CD4-positive, CD25-positive, alpha-beta regulatory T cell (primary cell): ENCODE measurements around the gene MICAL2. TPM values are rescaled to one million over a fixed set of nuclear protein-coding genes. Genes with fewer than 3 reads are reported as not detected.
A peak's percentile ranks its signal among the peaks of the same experiment; 100 is the strongest.

ENCODE experiments used
- ATAC-seq, 2 donors: fragments of 150-1000 bp; cut with Tn5 transposase; one replicate each; pipeline ENCODE4 v1.10.0; 2021; ENCODE audit warnings: low read depth in 2 of 2, moderate number of reproducible peaks in 2 of 2, moderate library complexity in 1 of 2
- DNase-seq, 3 donors: peaks; one replicate each; pipeline versions ENCODE4 v3.0.0 to v3.0.0-alpha.2; 2012 to 2022; ENCODE audit warnings: mixed read lengths in 1 of 3
- H3K27ac ChIP-seq: one replicate; pipeline ENCODE4 v1.7.0; 2013; ENCODE audit warnings: mild to moderate bottlenecking, low read length; ENCODE audit not compliant: insufficient read depth, poor library complexity, severe bottlenecking
- H3K27me3 ChIP-seq: one replicate; pipeline ENCODE4 v1.7.0; 2013; ENCODE audit warnings: low read length; ENCODE audit not compliant: control insufficient read depth, insufficient read depth
- H3K36me3 ChIP-seq: one replicate; pipeline ENCODE4 v1.7.0; 2013; ENCODE audit warnings: mild to moderate bottlenecking, low read length, moderate library complexity; ENCODE audit not compliant: control insufficient read depth, insufficient read depth
- H3K4me1 ChIP-seq: 2 replicates; pipeline ENCODE4 v1.7.0; 2013; ENCODE audit warnings: mild to moderate bottlenecking, low read length; ENCODE audit not compliant: insufficient read depth, control insufficient read depth, poor library complexity, severe bottlenecking
- H3K4me3 ChIP-seq: one replicate; pipeline ENCODE4 v1.7.0; 2013; ENCODE audit warnings: low read depth, mild to moderate bottlenecking, low read length, moderate library complexity
- H3K9me3 ChIP-seq, 2 experiments: 1 replicate in 1 of 2; 2 replicates in 1 of 2; pipeline ENCODE4 v1.7.0; 2013; ENCODE audit warnings: low read length in 2 of 2, mild to moderate bottlenecking in 1 of 2, moderate library complexity in 1 of 2; ENCODE audit not compliant: control insufficient read depth in 2 of 2
- H3K27ac Mint-ChIP-seq, 3 donors: one replicate each; pipeline ENCODE4 v1.8.0; 2020 to 2022; ENCODE audit warnings: mild to moderate bottlenecking in 3 of 3, mixed read lengths in 3 of 3, moderate library complexity in 2 of 3
- H3K27me3 Mint-ChIP-seq: one replicate; pipeline ENCODE4 v1.8.0; 2022; ENCODE audit warnings: mild to moderate bottlenecking, mixed read lengths
- H3K36me3 Mint-ChIP-seq: one replicate; pipeline ENCODE4 v1.8.0; 2020; ENCODE audit warnings: mixed read lengths
- H3K4me1 Mint-ChIP-seq, 4 donors: one replicate each; pipeline ENCODE4 v1.8.0; 2020 to 2022; ENCODE audit warnings: mixed read lengths in 4 of 4, mild to moderate bottlenecking in 1 of 4
- H3K4me3 Mint-ChIP-seq, 4 donors: one replicate each; pipeline ENCODE4 v1.8.0; 2020 to 2022; ENCODE audit warnings: mild to moderate bottlenecking in 4 of 4, mixed read lengths in 4 of 4, moderate library complexity in 3 of 4
- H3K9me3 Mint-ChIP-seq, 7 donors: one replicate each; pipeline ENCODE4 v1.8.0; 2020 to 2022; ENCODE audit warnings: mixed read lengths in 7 of 7, mild to moderate bottlenecking in 3 of 7, moderate library complexity in 2 of 7
- polyA plus RNA-seq, 4 donors: library from polyadenylated mRNA; unstranded; fragments of 300-500 nt; fragmentation: Illumina TruSeq; gene quantifications; one replicate each; pipeline ENCODE4 v1.2.3, GENCODE V29; 2021
- total RNA-seq: library from RNA; stranded (reverse); gene quantifications from one replicate; pipeline ENCODE4 v1.2.3, GENCODE V29; 2022

The MICAL2 gene
- total and polyA plus RNA-seq, 5 donors from 2014 or later: 15.9 to 67.5 (median 24.4) TPM

GRCh38 chr11:12103411-12104225 is 6.8 kb upstream of the MICAL2 start:
- DNase-seq: no peak
- Mint-ChIP-seq H3K4me1 (peaks cover 0 to 2% (median 0%) of the 10 kb centered on the region in 4 donors), H3K9me3 (no peaks in the 10 kb centered on the region), H3K4me3 (no peak overlapping the region), H3K36me3 (no peaks in the 10 kb centered on the region), H3K27ac (no peak overlapping the region), H3K27me3 (peaks cover 4% of the 10 kb centered on the region)
- H3K27ac ChIP-seq: no peak overlapping the region
- no peaks in the 10 kb centered on the region for H3K36me3 ChIP-seq
- no peaks in the 10 kb centered on the region for H3K4me1 ChIP-seq
- no peaks in the 10 kb centered on the region for H3K9me3 ChIP-seq
- ATAC-seq: no peak
- no peak overlapping the region for H3K4me3 ChIP-seq
- peaks cover 2% of the 10 kb centered on the region for H3K27me3 ChIP-seq

- ATAC-seq (no peak), DNase-seq (no peak)
- Histone ChIP-seq H3K27ac (no peak overlapping the region), H3K27me3 (peaks cover 2% of the 10 kb centered on the region), H3K36me3 (no peaks in the 10 kb centered on the region), H3K9me3 (no peaks in the 10 kb centered on the region), H3K4me3 (no peak overlapping the region), H3K4me1 (peaks cover 11% of the 10 kb centered on the region)
- Mint-ChIP-seq H3K36me3 (no peaks in the 10 kb centered on the region), H3K27ac (peak overlapping the region in 1 of 3 donors; percentile 38), H3K4me1 (peaks cover 8 to 12% (median 10%) of the 10 kb centered on the region in 4 donors), H3K27me3 (no peaks in the 10 kb centered on the region), H3K4me3 (no peak overlapping the region), H3K9me3 (no peaks in the 10 kb centered on the region)
Observed at GRCh38 chr11:12105471-12105870, 4.9 kb upstream of the MICAL2 start.

GRCh38 chr11:12106101-12106500 is 4.3 kb upstream of the MICAL2 start:
- Histone ChIP-seq H3K36me3 (no peaks in the 10 kb centered on the region), H3K4me1 (peaks cover 15% of the 10 kb centered on the region), H3K9me3 (no peaks in the 10 kb centered on the region), H3K27me3 (peaks cover 2% of the 10 kb centered on the region), H3K4me3 (no peak overlapping the region), H3K27ac (no peak overlapping the region)
- DNase-seq: no peak
- ATAC-seq: no peak
- Mint-ChIP-seq H3K27me3 (no peaks in the 10 kb centered on the region), H3K27ac (peak overlapping the region in 1 of 3 donors; percentile 38), H3K4me3 (no peak overlapping the region), H3K36me3 (no peaks in the 10 kb centered on the region), H3K4me1 (peaks cover 8 to 14% (median 11%) of the 10 kb centered on the region in 4 donors), H3K9me3 (no peaks in the 10 kb centered on the region)

- Mint-ChIP-seq H3K9me3 (no peaks in the 10 kb centered on the region), H3K27me3 (no peaks in the 10 kb centered on the region), H3K4me3 (no peak overlapping the region), H3K4me1 (peaks cover 9 to 15% (median 11%) of the 10 kb centered on the region in 4 donors), H3K27ac (peak overlapping the region in 1 of 3 donors; percentile 38), H3K36me3 (no peaks in the 10 kb centered on the region)
- Histone ChIP-seq H3K4me1 (peaks cover 18% of the 10 kb centered on the region), H3K27me3 (peaks cover 2% of the 10 kb centered on the region), H3K9me3 (no peaks in the 10 kb centered on the region), H3K27ac (no peak overlapping the region), H3K36me3 (no peaks in the 10 kb centered on the region), H3K4me3 (no peak overlapping the region)
- DNase-seq: no peak
- no peak for ATAC-seq
Observed at GRCh38 chr11:12106501-12106900, 3.9 kb upstream of the MICAL2 start.

DNA sequence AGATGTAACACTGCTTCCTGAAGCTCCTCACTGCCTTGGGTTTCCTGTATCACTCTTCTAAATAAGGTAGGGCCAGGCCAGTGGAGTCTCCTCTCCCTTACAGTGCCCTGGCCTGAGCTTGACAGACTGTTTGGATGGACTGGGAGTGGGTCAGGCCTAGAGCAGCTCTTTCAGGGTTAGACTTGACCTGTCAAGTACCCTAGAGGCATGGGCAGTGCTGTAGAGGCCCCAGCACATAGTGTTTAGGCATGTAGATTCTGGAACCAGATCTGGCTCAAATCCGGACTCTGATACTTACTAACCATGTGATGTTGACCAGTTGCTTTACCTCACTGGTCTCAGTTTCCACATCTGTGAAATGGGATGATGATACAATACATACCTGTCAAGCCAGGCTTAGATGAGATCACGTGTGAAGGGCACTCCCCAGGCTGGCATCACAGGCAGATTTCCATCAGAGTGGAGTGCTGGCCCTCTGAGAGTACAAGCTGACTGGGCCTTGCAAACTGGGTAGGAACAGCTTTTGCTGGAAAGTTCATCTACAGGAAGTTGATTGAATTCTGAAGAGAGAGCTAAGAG is 1.4 kb upstream of the MICAL2 start:
- Histone ChIP-seq H3K9me3 (no peaks in the 10 kb centered on the region), H3K27ac (no peak overlapping the region), H3K4me1 (peaks cover 25% of the 10 kb centered on the region), H3K4me3 (no peak overlapping the region), H3K36me3 (no peaks in the 10 kb centered on the region), H3K27me3 (no peaks in the 10 kb centered on the region)
- H3K36me3 Mint-ChIP-seq: no peaks in the 10 kb centered on the region
- peak overlapping the region; percentile 29 to 89 (median 76) for H3K4me3 Mint-ChIP-seq
- ATAC-seq: no peak
- H3K9me3 Mint-ChIP-seq: no peaks in the 10 kb centered on the region
- DNase-seq: no peak
- H3K27me3 Mint-ChIP-seq: no peaks in the 10 kb centered on the region
- peaks cover 12 to 33% (median 22%) of the 10 kb centered on the region in 4 donors for H3K4me1 Mint-ChIP-seq
- peak overlapping the region in 2 of 3 donors; percentile 48 to 82 for H3K27ac Mint-ChIP-seq

DNA sequence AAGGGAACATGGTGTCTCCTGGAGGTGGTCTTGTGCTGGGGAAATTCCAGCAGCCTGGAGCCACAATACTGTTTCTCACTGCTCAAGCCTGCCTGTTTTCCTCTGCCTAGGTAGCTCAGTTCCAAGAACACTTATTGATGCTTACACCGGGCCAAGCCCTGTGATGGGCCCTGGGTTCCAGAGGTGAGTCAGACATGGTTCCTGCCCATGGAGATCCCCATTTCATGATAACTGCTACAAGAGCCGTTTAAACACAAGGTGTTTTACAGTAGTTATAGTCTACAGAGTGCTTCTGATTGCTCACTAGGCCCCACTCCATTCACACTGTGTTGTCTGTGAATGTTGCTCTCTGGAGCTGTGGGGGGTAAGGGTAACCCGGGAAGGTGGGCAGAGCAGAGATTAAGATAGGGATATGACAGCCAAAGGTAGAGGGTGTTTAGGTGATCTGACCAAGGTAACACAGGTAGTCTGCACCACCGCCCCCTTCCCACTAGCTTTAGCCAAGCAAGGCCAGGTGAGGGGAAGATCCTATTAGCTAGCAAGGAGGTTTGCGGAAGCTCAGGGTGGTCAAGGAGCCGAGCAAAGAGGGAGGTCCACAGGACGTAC is 696 bp upstream of the MICAL2 start:
- peak overlapping the region; percentile 9 to 82 (median 50) for H3K27ac Mint-ChIP-seq
- H3K27me3 Mint-ChIP-seq: no peaks in the 10 kb centered on the region
- H3K4me1 ChIP-seq: peaks cover 25% of the 10 kb centered on the region
- H3K4me3 ChIP-seq: peak overlapping the region; percentile 51
- no peaks in the 10 kb centered on the region for H3K9me3 ChIP-seq
- no peaks in the 10 kb centered on the region for H3K9me3 Mint-ChIP-seq
- H3K36me3 Mint-ChIP-seq: no peaks in the 10 kb centered on the region
- H3K4me3 Mint-ChIP-seq: peak overlapping the region; percentile 80 to 89 (median 86)
- peaks cover 12 to 35% (median 24%) of the 10 kb centered on the region in 4 donors for H3K4me1 Mint-ChIP-seq
- no peaks in the 10 kb centered on the region for H3K27me3 ChIP-seq
- no peak for ATAC-seq
- peak in 1 of 3 donors; percentile 70 for DNase-seq
- H3K27ac ChIP-seq: peak overlapping the region; percentile 59
- H3K36me3 ChIP-seq: no peaks in the 10 kb centered on the region

- Histone ChIP-seq H3K9me3 (no peaks in the 10 kb centered on the region), H3K36me3 (no peaks in the 10 kb centered on the region), H3K4me1 (peaks cover 25% of the 10 kb centered on the region), H3K27ac (no peak overlapping the region), H3K27me3 (no peaks in the 10 kb centered on the region), H3K4me3 (peak overlapping the region; percentile 26)
- Mint-ChIP-seq H3K4me3 (peak overlapping the region; percentile 74 to 91 (median 83)), H3K36me3 (no peaks in the 10 kb centered on the region), H3K27ac (no peak overlapping the region), H3K27me3 (no peaks in the 10 kb centered on the region), H3K4me1 (peaks cover 12 to 35% (median 24%) of the 10 kb centered on the region in 4 donors), H3K9me3 (peaks cover 0 to 2% (median 0%) of the 10 kb centered on the region in 7 donors)
- DNase-seq: peak; percentile 21 to 62 (median 33)
- ATAC-seq: peak; percentile 19 to 27
Observed at GRCh38 chr11:12110714-12111548, 541 bp downstream of the MICAL2 start.
